MM.1S (cell line): ENCODE results near the gene PLPPR3.

Source experiments
- DNase-seq: peaks from one replicate; pipeline ENCODE4 v3.0.0-alpha.2; 2015
- H2AFZ ChIP-seq: fragments of 300-600 bp; sonication (generic); 2 replicates; pipeline ENCODE4 v1.6.0; 2016; ENCODE audit warnings: antibody characterized with exemption, low read length
- H3F3A ChIP-seq: fragments of 300-600 bp; sonication (generic); 2 replicates; pipeline ENCODE4 v1.6.1; 2016; ENCODE audit warnings: mild to moderate bottlenecking, antibody characterized with exemption, low read length, moderate library complexity, mixed read lengths; ENCODE audit not compliant: insufficient read depth
- H3K27ac ChIP-seq: fragments of 300-600 bp; sonication (generic); 2 replicates; pipeline ENCODE4 v1.5.1; 2016; ENCODE audit warnings: mild to moderate bottlenecking, low read length
- H3K27me3 ChIP-seq: fragments of 300-600 bp; sonication (generic); replicated peaks from 2 replicates; pipeline ENCODE4 v1.6.0; 2016; ENCODE audit warnings: low read length; ENCODE audit not compliant: insufficient read depth
- H3K36me3 ChIP-seq: fragments of 300-600 bp; sonication (generic); replicated peaks from 2 replicates; pipeline ENCODE4 v1.6.1; 2016; ENCODE audit warnings: mild to moderate bottlenecking, low read length, mixed read lengths; ENCODE audit not compliant: insufficient read depth
- H3K4me1 ChIP-seq: fragments of 300-600 bp; sonication (generic); 2 replicates; pipeline ENCODE4 v1.6.1; 2016; ENCODE audit warnings: low read length, mixed read lengths
- H3K4me2 ChIP-seq: fragments of 300-600 bp; sonication (generic); 2 replicates; pipeline ENCODE4 v1.6.0; 2016; ENCODE audit warnings: low read depth, low read length
- H3K4me3 ChIP-seq: fragments of 300-600 bp; sonication (generic); 2 replicates; pipeline ENCODE4 v1.5.1; 2016; ENCODE audit warnings: low read length, mixed read lengths
- H3K79me2 ChIP-seq: fragments of 300-600 bp; sonication (generic); 2 replicates; pipeline ENCODE4 v1.6.1; 2016; ENCODE audit warnings: mixed run types, low read length, mixed read lengths
- H3K9ac ChIP-seq: fragments of 300-600 bp; sonication (generic); 2 replicates; pipeline ENCODE4 v1.6.1; 2016; ENCODE audit warnings: low read length, mixed read lengths
- H3K9me2 ChIP-seq: fragments of 300-600 bp; sonication (generic); replicated peaks from 2 replicates; pipeline ENCODE4 v1.6.1; 2016; ENCODE audit warnings: mild to moderate bottlenecking, low read length, mixed read lengths; ENCODE audit not compliant: insufficient read depth
- H3K9me3 ChIP-seq: fragments of 300-600 bp; sonication (generic); replicated peaks from 2 replicates; pipeline ENCODE4 v1.6.1; 2016; ENCODE audit warnings: mild to moderate bottlenecking, low read length, mixed read lengths; ENCODE audit not compliant: insufficient read depth
- H4K20me1 ChIP-seq: fragments of 300-600 bp; sonication (generic); 2 replicates; pipeline ENCODE4 v1.6.1; 2016; ENCODE audit warnings: mild to moderate bottlenecking, low read length, moderate library complexity, mixed read lengths; ENCODE audit not compliant: insufficient read depth
- CTCF ChIP-seq: fragments of 300-600 bp; sonication (generic); IDR thresholded peaks from 2 replicates; pipeline ENCODE4 v1.5.1; 2016; ENCODE audit warnings: antibody characterized with exemption, low read length, mixed read lengths
- EZH2 ChIP-seq: fragments of 300-600 bp; sonication (generic); optimal IDR thresholded peaks from 2 replicates; pipeline ENCODE3; 2017; ENCODE audit warnings: low read depth, mild to moderate bottlenecking, antibody characterized with exemption, low read length, mixed read lengths
- EZH2phosphoT487 ChIP-seq: fragments of 300-600 bp; sonication (generic); IDR thresholded peaks from 2 replicates; pipeline ENCODE4 v1.6.1; 2018; ENCODE audit warnings: antibody characterized with exemption, low read length

PLPPR3 gene

GRCh38 chr19:802498-803098 is 19.2 kb downstream of the PLPPR3 start:
- no peak overlapping the region for H3K9ac ChIP-seq
- H3K27ac ChIP-seq = no peak overlapping the region
- H3K4me1 ChIP-seq = peaks cover 9% of the 10 kb centered on the region
- H2AFZ ChIP-seq = no peak overlapping the region
- H3K79me2 ChIP-seq = peaks cover 98% of the 10 kb centered on the region
- H3K9me2 ChIP-seq = no peaks in the 10 kb centered on the region
- H3F3A ChIP-seq = no peaks in the 10 kb centered on the region
- no peak overlapping the region for H3K4me3 ChIP-seq
- H3K36me3 ChIP-seq = peaks cover 73% of the 10 kb centered on the region
- H3K27me3 ChIP-seq = no peaks in the 10 kb centered on the region
- H3K9me3 ChIP-seq = no peaks in the 10 kb centered on the region
- TF ChIP-seq EZH2 = no peak
- no peak for TF ChIP-seq EZH2phosphoT487
- TF ChIP-seq CTCF = no peak
- no peak overlapping the region for H3K4me2 ChIP-seq
- H4K20me1 ChIP-seq = peaks cover 75% of the 10 kb centered on the region
- DNase-seq = no peak

GRCh38 chr19:801861-802497 is 19.8 kb downstream of the PLPPR3 start:
- Histone ChIP-seq H3K9me3 (no peaks in the 10 kb centered on the region), H3K79me2 (peaks cover 91% of the 10 kb centered on the region), H3K4me3 (no peak overlapping the region), H3K9me2 (no peaks in the 10 kb centered on the region), H2AFZ (no peak overlapping the region), H3K27ac (no peak overlapping the region), H4K20me1 (peaks cover 74% of the 10 kb centered on the region), H3K4me1 (peaks cover 9% of the 10 kb centered on the region), H3F3A (no peaks in the 10 kb centered on the region), H3K27me3 (no peaks in the 10 kb centered on the region), H3K9ac (no peak overlapping the region), H3K36me3 (peaks cover 67% of the 10 kb centered on the region), H3K4me2 (no peak overlapping the region)
- TF ChIP-seq EZH2 (no peak), EZH2phosphoT487 (no peak)
- no peak for DNase-seq

DNA sequence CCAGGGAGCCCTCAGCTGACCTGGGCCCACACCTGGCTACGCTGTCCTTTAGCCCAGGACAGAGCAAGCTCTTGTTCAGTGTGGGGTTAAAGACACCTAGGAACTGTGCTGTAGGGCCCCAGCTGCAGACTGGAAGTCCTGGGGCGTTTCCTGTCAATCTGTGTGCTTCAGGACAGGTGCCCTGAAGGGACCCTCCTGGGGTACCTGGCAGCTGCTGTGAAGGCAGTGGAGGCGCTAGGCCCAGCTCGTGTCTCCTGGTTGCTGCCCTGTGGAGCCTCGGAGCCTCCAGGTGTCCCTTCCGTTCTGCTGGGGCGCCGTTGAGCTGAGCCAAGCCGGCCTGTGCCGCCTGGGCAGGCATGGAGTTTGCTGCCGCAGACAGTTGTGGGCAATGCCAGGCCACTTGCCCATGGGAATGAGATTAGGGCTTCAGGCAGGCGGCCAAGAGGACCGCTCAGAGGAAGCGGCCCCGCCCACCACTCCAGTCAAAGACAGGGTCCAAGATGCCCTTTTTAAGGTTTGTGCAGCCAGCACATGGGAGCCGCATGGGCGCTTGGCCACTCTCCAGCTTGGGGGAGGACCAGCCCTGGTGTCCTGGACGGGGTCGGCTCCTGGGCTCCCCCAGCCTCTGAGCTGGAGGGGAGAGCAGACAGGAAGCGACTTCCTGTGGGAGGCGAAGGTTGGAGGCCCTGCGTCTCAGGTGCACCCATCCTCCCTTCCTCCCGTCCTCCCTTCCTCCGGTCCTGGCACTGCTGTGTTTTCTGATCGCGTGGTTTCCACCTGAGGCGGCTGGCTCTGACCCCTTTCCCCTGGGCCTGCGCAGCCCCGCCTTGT is 20.5 kb downstream of the PLPPR3 start:
- no peak for DNase-seq
- Histone ChIP-seq H3K4me3 (no peak overlapping the region), H3K27me3 (no peaks in the 10 kb centered on the region), H3K4me1 (peaks cover 9% of the 10 kb centered on the region), H2AFZ (no peak overlapping the region), H4K20me1 (peaks cover 74% of the 10 kb centered on the region), H3K9ac (no peak overlapping the region), H3K36me3 (peaks cover 59% of the 10 kb centered on the region), H3F3A (no peaks in the 10 kb centered on the region), H3K9me3 (no peaks in the 10 kb centered on the region), H3K9me2 (no peaks in the 10 kb centered on the region), H3K4me2 (no peak overlapping the region), H3K79me2 (peaks cover 85% of the 10 kb centered on the region), H3K27ac (no peak overlapping the region)
- TF ChIP-seq EZH2phosphoT487 (no peak), CTCF (no peak), EZH2 (no peak)
